ENCODE results near the gene HMOX1.

DNA sequence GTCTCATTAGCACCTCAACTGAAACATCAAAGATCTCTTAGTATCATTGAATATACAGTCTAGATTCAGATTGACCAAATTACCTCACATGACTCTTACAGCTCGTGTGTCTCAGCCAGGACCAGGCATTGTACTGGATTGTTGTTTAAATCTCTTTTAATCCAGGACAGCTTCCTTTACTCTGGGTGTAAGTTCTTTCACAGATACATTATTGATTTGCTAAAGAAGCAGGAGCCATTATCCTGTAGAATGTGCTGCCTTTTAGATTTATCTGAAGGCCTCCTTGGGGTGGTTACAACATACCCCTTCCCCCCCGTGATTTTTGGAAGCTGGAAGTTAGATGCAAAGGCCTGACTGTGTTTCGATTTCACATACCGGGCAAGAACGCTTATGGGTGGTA lies 23.3 kb downstream of the HMOX1 start:
- TF ChIP-seq ZNF644 (CRISPR knock-in tag; IDR thresholded peaks at IDR 0.05; ENCODE audit: low read depth): no peak
- TF ChIP-seq, protein P1, sequence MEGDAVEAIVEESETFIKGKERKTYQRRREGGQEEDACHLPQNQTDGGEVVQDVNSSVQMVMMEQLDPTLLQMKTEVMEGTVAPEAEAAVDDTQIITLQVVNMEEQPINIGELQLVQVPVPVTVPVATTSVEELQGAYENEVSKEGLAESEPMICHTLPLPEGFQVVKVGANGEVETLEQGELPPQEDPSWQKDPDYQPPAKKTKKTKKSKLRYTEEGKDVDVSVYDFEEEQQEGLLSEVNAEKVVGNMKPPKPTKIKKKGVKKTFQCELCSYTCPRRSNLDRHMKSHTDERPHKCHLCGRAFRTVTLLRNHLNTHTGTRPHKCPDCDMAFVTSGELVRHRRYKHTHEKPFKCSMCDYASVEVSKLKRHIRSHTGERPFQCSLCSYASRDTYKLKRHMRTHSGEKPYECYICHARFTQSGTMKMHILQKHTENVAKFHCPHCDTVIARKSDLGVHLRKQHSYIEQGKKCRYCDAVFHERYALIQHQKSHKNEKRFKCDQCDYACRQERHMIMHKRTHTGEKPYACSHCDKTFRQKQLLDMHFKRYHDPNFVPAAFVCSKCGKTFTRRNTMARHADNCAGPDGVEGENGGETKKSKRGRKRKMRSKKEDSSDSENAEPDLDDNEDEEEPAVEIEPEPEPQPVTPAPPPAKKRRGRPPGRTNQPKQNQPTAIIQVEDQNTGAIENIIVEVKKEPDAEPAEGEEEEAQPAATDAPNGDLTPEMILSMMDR (CRISPR knock-in tag; IDR thresholded peaks at IDR 0.05): no peak
- no peak for TF ChIP-seq ZNF136 (CRISPR knock-in tag; IDR thresholded peaks at IDR 0.05; ENCODE audit: low read depth)
- TF ChIP-seq, protein P2, sequence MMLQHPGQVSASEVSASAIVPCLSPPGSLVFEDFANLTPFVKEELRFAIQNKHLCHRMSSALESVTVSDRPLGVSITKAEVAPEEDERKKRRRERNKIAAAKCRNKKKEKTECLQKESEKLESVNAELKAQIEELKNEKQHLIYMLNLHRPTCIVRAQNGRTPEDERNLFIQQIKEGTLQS (CRISPR knock-in tag; IDR thresholded peaks at IDR 0.05): no peak
- TF ChIP-seq, protein P3, sequence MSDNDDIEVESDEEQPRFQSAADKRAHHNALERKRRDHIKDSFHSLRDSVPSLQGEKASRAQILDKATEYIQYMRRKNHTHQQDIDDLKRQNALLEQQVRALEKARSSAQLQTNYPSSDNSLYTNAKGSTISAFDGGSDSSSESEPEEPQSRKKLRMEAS (IDR thresholded peaks at IDR 0.05): no peak
